ENCODE measurements around the gene SEMA4B. TPM values are rescaled to one million over a fixed set of nuclear protein-coding genes. Genes with fewer than 3 reads are reported as not detected.

The SEMA4B gene
- total RNA-seq, 1 donor from 2014 or later: 7.7 TPM

- H2AFZ ChIP-seq (replicated peaks): no peak overlapping the region
- Mint-ChIP-seq H3K36me3 (no peaks in the 10 kb centered on the region), H3K4me3 (no peak overlapping the region), H3K9me3 (no peaks in the 10 kb centered on the region), H3K27ac (no peak overlapping the region), H3K27me3 (ENCODE audit: insufficient read depth, low read depth) (peaks cover 15% of the 10 kb centered on the region), H3K4me1 (peaks cover 22% of the 10 kb centered on the region)
- H3K4me3 ChIP-seq: no peak overlapping the region
- no peak overlapping the region for H3K4me2 ChIP-seq
- no peaks in the 10 kb centered on the region for H3K36me3 ChIP-seq
- peaks cover 23% of the 10 kb centered on the region for H3F3A ChIP-seq (ENCODE audit: low read depth)
- TF ChIP-seq EZH2phosphoT487 (IDR thresholded peaks at IDR 0.05) (no peak), CTCF (IDR thresholded peaks at IDR 0.05) (no peak), EZH2 (IDR thresholded peaks at IDR 0.05) (no peak)
- no peaks in the 10 kb centered on the region for H4K20me1 ChIP-seq (ENCODE audit: low read depth)
- no peak overlapping the region for H3K27ac ChIP-seq
- H3K9me3 ChIP-seq (ENCODE audit: low read depth): no peaks in the 10 kb centered on the region
- H3K79me2 ChIP-seq (ENCODE audit: low read depth): no peaks in the 10 kb centered on the region
- peaks cover 15% of the 10 kb centered on the region for H3K4me1 ChIP-seq
- no peaks in the 10 kb centered on the region for H3K27me3 ChIP-seq
- no peak for DNase-seq (ENCODE audit: low spot score)
- H3K9ac ChIP-seq: no peak overlapping the region
Observed at GRCh38 chr15:90154246-90154645, 46.9 kb upstream of the SEMA4B start.

- H3K27ac Mint-ChIP-seq: no peak overlapping the region
Observed at GRCh38 chr15:90154861-90155626, 46.1 kb upstream of the SEMA4B start.

GRCh38 chr15:90159213-90159612 is 41.9 kb upstream of the SEMA4B start:
- H3K4me3 Mint-ChIP-seq: no peak overlapping the region
- peaks cover 8% of the 10 kb centered on the region for H3K4me1 ChIP-seq
- no peak overlapping the region for H3K27ac ChIP-seq
- H3K36me3 ChIP-seq: no peaks in the 10 kb centered on the region
- no peaks in the 10 kb centered on the region for H3K27me3 ChIP-seq
- no peak overlapping the region for H3K4me2 ChIP-seq
- H4K20me1 ChIP-seq (ENCODE audit: low read depth): no peaks in the 10 kb centered on the region
- no peaks in the 10 kb centered on the region for H3K9me3 ChIP-seq (ENCODE audit: low read depth)
- H3K27ac Mint-ChIP-seq: peak overlapping the region; percentile 50
- peaks cover 10% of the 10 kb centered on the region for H3K27me3 Mint-ChIP-seq (ENCODE audit: insufficient read depth, low read depth)
- H3K36me3 Mint-ChIP-seq: no peaks in the 10 kb centered on the region
- no peak for TF ChIP-seq CTCF (IDR thresholded peaks at IDR 0.05)
- no peak overlapping the region for H3K9ac ChIP-seq
- H3F3A ChIP-seq (ENCODE audit: low read depth): peaks cover 13% of the 10 kb centered on the region
- H3K79me2 ChIP-seq (ENCODE audit: low read depth): no peaks in the 10 kb centered on the region
- peaks cover 17% of the 10 kb centered on the region for H3K4me1 Mint-ChIP-seq
- DNase-seq (ENCODE audit: low spot score): peak; percentile 62
- H3K4me3 ChIP-seq: no peak overlapping the region
- no peak overlapping the region for H2AFZ ChIP-seq (replicated peaks)
- H3K9me3 Mint-ChIP-seq: no peaks in the 10 kb centered on the region

More at GRCh38 chr15:90154861-90155626, 46.1 kb upstream of the SEMA4B start:
- no peaks in the 10 kb centered on the region for H3K36me3 Mint-ChIP-seq
- H3K4me3 Mint-ChIP-seq: no peak overlapping the region
- Histone ChIP-seq H3K4me2 (no peak overlapping the region), H4K20me1 (ENCODE audit: low read depth) (no peaks in the 10 kb centered on the region), H3F3A (ENCODE audit: low read depth) (peaks cover 27% of the 10 kb centered on the region), H3K4me1 (peaks cover 20% of the 10 kb centered on the region), H3K27ac (no peak overlapping the region), H3K9me3 (ENCODE audit: low read depth) (no peaks in the 10 kb centered on the region), H3K4me3 (no peak overlapping the region), H3K36me3 (no peaks in the 10 kb centered on the region), H3K27me3 (no peaks in the 10 kb centered on the region), H2AFZ (replicated peaks) (no peak overlapping the region), H3K9ac (no peak overlapping the region), H3K79me2 (ENCODE audit: low read depth) (no peaks in the 10 kb centered on the region)
- no peaks in the 10 kb centered on the region for H3K9me3 Mint-ChIP-seq
- DNase-seq (ENCODE audit: low spot score): no peak
- no peak for TF ChIP-seq EZH2phosphoT487 (IDR thresholded peaks at IDR 0.05)
- TF ChIP-seq EZH2 (IDR thresholded peaks at IDR 0.05): no peak
- no peak for TF ChIP-seq CTCF (IDR thresholded peaks at IDR 0.05)
- peaks cover 25% of the 10 kb centered on the region for H3K4me1 Mint-ChIP-seq
- H3K27me3 Mint-ChIP-seq (ENCODE audit: insufficient read depth, low read depth): peaks cover 14% of the 10 kb centered on the region
